Ammon's horn (tissue), 1 donor: ENCODE measurements around the gene CCDC194.
"Not testable (repeated sequence)": the region's sequence is repeated elsewhere in the genome, so short reads cannot be mapped to it uniquely, and the experiment has no call there.

ENCODE experiments used
- DNase-seq: peaks from one replicate; pipeline ENCODE4 v3.0.0-alpha.2; 2016; ENCODE audit warnings: low spot score

CCDC194 gene

GRCh38 chr19:17376935-17377600 lies 16.9 kb downstream of the CCDC194 start, which contains the start of gene PLVAP:
Gene PLVAP (minus strand): TSS chr19:17377342. CDS start chr19:17377288, 54 bp downstream.
- no peak for DNase-seq

GRCh38 chr19:17370026-17370587 lies 23.9 kb downstream of the CCDC194 start:
- peak; percentile 66 for DNase-seq

- DNase-seq = no peak
Observed at GRCh38 chr19:17365361-17365760, 28.6 kb downstream of the CCDC194 start.

- DNase-seq = not testable (repeated sequence)
Observed at GRCh38 chr19:17363852-17364605, 30.0 kb downstream of the CCDC194 start.

GRCh38 chr19:17359905-17360800 lies 33.8 kb downstream of the CCDC194 start:
- DNase-seq = no peak

GRCh38 chr19:17358395-17358794 lies 35.6 kb downstream of the CCDC194 start:
- DNase-seq = no peak

GRCh38 chr19:17357724-17358123 lies 36.3 kb downstream of the CCDC194 start:
- no peak for DNase-seq

GRCh38 chr19:17357078-17357666 lies 36.8 kb downstream of the CCDC194 start:
- no peak for DNase-seq

- no peak for DNase-seq
Observed at GRCh38 chr19:17353386-17353785, 40.6 kb downstream of the CCDC194 start.

GRCh38 chr19:17352608-17353280 lies 41.3 kb downstream of the CCDC194 start:
- no peak for DNase-seq

- DNase-seq = no peak
Observed at GRCh38 chr19:17351815-17352435, 42.1 kb downstream of the CCDC194 start.

- no peak for DNase-seq
Observed at GRCh38 chr19:17348700-17349099, 45.3 kb downstream of the CCDC194 start.

GRCh38 chr19:17347877-17348276 lies 46.1 kb downstream of the CCDC194 start:
- DNase-seq = no peak

- no peak for DNase-seq
Observed at GRCh38 chr19:17347361-17347760, 46.6 kb downstream of the CCDC194 start.

- DNase-seq = peak; percentile 74
Observed at GRCh38 chr19:17346109-17346671, 47.8 kb downstream of the CCDC194 start.

- DNase-seq = no peak
Observed at GRCh38 chr19:17341845-17342244, 52.2 kb downstream of the CCDC194 start.

- no peak for DNase-seq
Observed at GRCh38 chr19:17341386-17341785, 52.6 kb downstream of the CCDC194 start.

- no peak for DNase-seq
Observed at GRCh38 chr19:17340871-17341357, 53.1 kb downstream of the CCDC194 start.
